ENCODE data around the gene TMEM263. TPM values are rescaled to one million over a fixed set of nuclear protein-coding genes. Genes with fewer than 3 reads are reported as not detected.
A peak's percentile ranks its signal among the peaks of the same experiment; 100 is the strongest.

The TMEM263 gene
- total and polyA plus RNA-seq, 2 of the 13 experiments (the other 11 are each of a cell fraction or from before 2014, with no cell fraction given) = 25.9 to 58.6 TPM

DNA sequence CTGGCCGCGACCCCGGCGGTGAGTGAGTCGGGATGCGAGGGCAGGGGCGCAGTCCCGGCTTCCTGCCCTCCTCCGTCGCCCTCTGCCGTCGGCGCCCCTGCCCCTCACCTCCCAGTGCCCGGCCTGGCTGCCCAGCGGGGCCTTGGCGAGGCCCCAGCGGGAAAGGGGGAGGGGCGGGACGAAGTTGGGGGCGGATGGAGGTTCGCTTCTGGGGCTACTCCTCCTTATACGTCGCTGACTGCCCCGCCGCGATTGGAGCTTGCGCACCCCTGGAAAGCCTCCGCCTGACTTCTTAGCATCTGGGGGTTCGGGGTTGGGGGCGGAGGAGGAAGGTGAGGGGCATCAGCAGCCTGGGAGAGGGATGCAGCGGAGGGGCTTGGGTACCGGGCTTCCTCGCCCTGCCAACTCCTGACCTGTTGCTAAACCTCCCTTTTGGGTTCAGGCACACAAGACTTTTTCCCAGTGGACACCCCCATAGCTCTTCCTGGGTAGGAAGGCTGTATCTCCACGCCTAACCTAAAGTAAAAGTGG, 406 bp downstream of the TMEM263 start (continued):
- TF ChIP-seq NR3C1 (CRISPR knock-in tag; IDR thresholded peaks at IDR 0.05) (no peak), REXO4 (CRISPR knock-in tag; IDR thresholded peaks at IDR 0.05; ENCODE audit: borderline replicate concordance) (no peak), ZKSCAN1 (IDR thresholded peaks at IDR 0.05; ENCODE audit: low read length) (no peak), ZNF557 (CRISPR knock-in tag; IDR thresholded peaks at IDR 0.05) (no peak), ZNF383 (CRISPR knock-in tag; IDR thresholded peaks at IDR 0.05; ENCODE audit: borderline replicate concordance) (no peak), ZNF781 (CRISPR knock-in tag; IDR thresholded peaks at IDR 0.05; ENCODE audit: borderline replicate concordance, not compliant biosample characterization) (no peak), SALL2 (CRISPR knock-in tag; IDR thresholded peaks at IDR 0.05) (0 out of 2 replicates have a peak, but pooled peaks have one; percentile 7), PITX1 (CRISPR knock-in tag; IDR thresholded peaks at IDR 0.05) (no peak), KDM6A (CRISPR knock-in tag; IDR thresholded peaks at IDR 0.05; ENCODE audit: low read depth) (no peak), CC2D1A (CRISPR knock-in tag; IDR thresholded peaks at IDR 0.05) (no peak), ZNF883 (CRISPR knock-in tag; IDR thresholded peaks at IDR 0.05; ENCODE audit: not compliant biosample characterization) (no peak), SMC3 (IDR thresholded peaks at IDR 0.05; ENCODE audit: low read length) (no peak), ZNF20 (CRISPR knock-in tag; IDR thresholded peaks at IDR 0.05) (no peak), ZBTB21 (CRISPR knock-in tag; IDR thresholded peaks at IDR 0.05) (no peak), CBFB (CRISPR knock-in tag; IDR thresholded peaks at IDR 0.05) (no peak), ZNF660 (CRISPR knock-in tag; IDR thresholded peaks at IDR 0.05; ENCODE audit: borderline replicate concordance, low read depth) (no peak), ZNF468 (CRISPR knock-in tag; IDR thresholded peaks at IDR 0.05) (no peak), THYN1 (CRISPR knock-in tag; IDR thresholded peaks at IDR 0.05; ENCODE audit: borderline replicate concordance, low read depth) (no peak), GFI1 (CRISPR knock-in tag; IDR thresholded peaks at IDR 0.05; ENCODE audit: borderline replicate concordance) (0 out of 2 replicates have a peak, but pooled peaks have one; percentile 11), ZNF564 (CRISPR knock-in tag; IDR thresholded peaks at IDR 0.05) (0 out of 2 replicates have a peak, but pooled peaks have one; percentile 27), FOXA1 (IDR thresholded peaks at IDR 0.05) (no peak), FOXA1 (CRISPR knock-in tag; IDR thresholded peaks at IDR 0.05) (no peak)
- TF ChIP-seq, protein P1, sequence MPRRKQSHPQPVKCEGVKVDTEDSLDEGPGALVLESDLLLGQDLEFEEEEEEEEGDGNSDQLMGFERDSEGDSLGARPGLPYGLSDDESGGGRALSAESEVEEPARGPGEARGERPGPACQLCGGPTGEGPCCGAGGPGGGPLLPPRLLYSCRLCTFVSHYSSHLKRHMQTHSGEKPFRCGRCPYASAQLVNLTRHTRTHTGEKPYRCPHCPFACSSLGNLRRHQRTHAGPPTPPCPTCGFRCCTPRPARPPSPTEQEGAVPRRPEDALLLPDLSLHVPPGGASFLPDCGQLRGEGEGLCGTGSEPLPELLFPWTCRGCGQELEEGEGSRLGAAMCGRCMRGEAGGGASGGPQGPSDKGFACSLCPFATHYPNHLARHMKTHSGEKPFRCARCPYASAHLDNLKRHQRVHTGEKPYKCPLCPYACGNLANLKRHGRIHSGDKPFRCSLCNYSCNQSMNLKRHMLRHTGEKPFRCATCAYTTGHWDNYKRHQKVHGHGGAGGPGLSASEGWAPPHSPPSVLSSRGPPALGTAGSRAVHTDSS (CRISPR knock-in tag; conservative IDR thresholded peaks at IDR 0.05) = 0 out of 2 replicates have a peak, but pooled peaks have one; percentile 41
- TF ChIP-seq, protein P2, sequence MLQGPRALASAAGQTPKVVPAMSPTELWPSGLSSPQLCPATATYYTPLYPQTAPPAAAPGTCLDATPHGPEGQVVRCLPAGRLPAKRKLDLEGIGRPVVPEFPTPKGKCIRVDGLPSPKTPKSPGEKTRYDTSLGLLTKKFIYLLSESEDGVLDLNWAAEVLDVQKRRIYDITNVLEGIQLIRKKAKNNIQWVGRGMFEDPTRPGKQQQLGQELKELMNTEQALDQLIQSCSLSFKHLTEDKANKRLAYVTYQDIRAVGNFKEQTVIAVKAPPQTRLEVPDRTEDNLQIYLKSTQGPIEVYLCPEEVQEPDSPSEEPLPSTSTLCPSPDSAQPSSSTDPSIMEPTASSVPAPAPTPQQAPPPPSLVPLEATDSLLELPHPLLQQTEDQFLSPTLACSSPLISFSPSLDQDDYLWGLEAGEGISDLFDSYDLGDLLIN (CRISPR knock-in tag; IDR thresholded peaks at IDR 0.05; ENCODE audit: borderline replicate concordance) = no peak
- TF ChIP-seq, protein P3, sequence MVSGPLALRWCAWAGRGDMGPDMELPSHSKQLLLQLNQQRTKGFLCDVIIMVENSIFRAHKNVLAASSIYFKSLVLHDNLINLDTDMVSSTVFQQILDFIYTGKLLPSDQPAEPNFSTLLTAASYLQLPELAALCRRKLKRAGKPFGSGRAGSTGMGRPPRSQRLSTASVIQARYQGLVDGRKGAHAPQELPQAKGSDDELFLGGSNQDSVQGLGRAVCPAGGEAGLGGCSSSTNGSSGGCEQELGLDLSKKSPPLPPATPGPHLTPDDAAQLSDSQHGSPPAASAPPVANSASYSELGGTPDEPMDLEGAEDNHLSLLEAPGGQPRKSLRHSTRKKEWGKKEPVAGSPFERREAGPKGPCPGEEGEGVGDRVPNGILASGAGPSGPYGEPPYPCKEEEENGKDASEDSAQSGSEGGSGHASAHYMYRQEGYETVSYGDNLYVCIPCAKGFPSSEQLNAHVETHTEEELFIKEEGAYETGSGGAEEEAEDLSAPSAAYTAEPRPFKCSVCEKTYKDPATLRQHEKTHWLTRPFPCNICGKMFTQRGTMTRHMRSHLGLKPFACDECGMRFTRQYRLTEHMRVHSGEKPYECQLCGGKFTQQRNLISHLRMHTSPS (CRISPR knock-in tag; IDR thresholded peaks at IDR 0.05; ENCODE audit: low read depth) = peak; percentile 59; the same call in 1 of the 2 replicates
